ENCODE data around the gene CMTM6. TPM values are rescaled to one million over a fixed set of nuclear protein-coding genes. Genes with fewer than 3 reads are reported as not detected.
"Not testable (repeated sequence)": the region's sequence is repeated elsewhere in the genome, so short reads cannot be mapped to it uniquely, and the experiment has no call there.

Gene CMTM6
- total RNA-seq, 1 donor from 2014 or later, result 17.5 TPM

DNA sequence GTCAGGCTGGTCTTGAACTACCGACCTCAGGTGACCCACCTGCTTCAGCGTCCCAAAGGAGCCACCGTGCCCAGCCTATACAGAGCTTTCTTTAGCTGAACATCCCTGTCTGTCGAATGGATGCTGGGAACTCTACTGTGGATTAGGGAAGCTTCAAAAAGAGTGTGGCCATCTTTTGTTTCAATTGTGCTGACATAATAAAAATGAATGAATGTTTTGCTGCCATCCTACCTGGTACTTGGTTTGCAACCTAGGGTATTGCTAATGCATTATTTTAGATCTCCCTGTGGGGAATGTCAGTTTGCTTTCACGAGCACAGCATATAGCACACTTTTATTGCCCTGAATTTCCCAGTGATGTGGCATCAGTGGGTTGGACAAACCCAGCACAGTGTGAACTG lies 32.3 kb downstream of the CMTM6 start:
- Mint-ChIP-seq H3K27ac (ENCODE audit: unreplicated experiment) (no peak overlapping the region), H3K36me3 (ENCODE audit: unreplicated experiment) (no peaks in the 10 kb centered on the region), H3K4me3 (ENCODE audit: unreplicated experiment) (no peak overlapping the region), H3K27me3 (ENCODE audit: unreplicated experiment) (peaks cover 21% of the 10 kb centered on the region), H3K9me3 (ENCODE audit: unreplicated experiment) (peaks cover 23% of the 10 kb centered on the region), H3K4me1 (ENCODE audit: low read depth, unreplicated experiment) (peaks cover 33% of the 10 kb centered on the region)
- no peak for DNase-seq
- TF ChIP-seq, protein P1, sequence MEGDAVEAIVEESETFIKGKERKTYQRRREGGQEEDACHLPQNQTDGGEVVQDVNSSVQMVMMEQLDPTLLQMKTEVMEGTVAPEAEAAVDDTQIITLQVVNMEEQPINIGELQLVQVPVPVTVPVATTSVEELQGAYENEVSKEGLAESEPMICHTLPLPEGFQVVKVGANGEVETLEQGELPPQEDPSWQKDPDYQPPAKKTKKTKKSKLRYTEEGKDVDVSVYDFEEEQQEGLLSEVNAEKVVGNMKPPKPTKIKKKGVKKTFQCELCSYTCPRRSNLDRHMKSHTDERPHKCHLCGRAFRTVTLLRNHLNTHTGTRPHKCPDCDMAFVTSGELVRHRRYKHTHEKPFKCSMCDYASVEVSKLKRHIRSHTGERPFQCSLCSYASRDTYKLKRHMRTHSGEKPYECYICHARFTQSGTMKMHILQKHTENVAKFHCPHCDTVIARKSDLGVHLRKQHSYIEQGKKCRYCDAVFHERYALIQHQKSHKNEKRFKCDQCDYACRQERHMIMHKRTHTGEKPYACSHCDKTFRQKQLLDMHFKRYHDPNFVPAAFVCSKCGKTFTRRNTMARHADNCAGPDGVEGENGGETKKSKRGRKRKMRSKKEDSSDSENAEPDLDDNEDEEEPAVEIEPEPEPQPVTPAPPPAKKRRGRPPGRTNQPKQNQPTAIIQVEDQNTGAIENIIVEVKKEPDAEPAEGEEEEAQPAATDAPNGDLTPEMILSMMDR (IDR thresholded peaks at IDR 0.05; ENCODE audit: partially characterized antibody, unreplicated experiment), result no peak

DNA sequence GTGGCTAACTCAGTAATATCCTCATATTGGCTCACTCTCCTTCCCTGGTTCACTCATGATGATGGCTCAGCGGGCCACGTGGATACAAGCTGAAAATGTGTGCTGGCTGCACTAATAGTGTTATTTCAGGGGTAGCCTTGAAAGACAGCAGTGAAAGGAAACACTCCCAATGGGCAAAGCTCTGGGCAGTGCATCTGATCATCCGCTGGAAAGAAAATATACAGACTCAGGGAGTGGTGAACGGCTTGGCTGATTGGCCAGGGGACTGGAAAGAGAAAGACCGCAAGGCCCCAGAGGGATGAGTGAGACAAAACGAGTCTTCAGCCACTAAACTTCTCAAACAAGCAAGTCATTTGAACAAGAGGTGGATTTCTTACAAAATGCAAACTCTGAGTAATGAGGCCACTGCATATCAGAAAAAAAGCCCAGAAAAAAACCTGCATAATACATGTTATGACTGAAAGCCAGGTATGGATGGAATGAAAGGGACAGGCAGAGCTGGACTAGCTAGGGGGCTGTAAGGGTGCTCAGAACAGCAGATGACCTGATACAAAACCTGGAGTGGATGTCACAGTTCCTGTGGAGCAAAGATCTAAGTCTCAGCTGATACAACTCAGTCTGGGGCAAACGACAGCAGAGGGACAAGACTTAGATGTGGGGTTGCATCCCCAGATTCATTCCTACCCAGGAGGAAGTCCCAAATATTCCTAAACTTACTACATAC lies 33.3 kb downstream of the CMTM6 start:
- Mint-ChIP-seq H3K27ac (ENCODE audit: unreplicated experiment) (peak overlapping the region; percentile 89), H3K9me3 (ENCODE audit: unreplicated experiment) (peaks cover 23% of the 10 kb centered on the region), H3K36me3 (ENCODE audit: unreplicated experiment) (no peaks in the 10 kb centered on the region), H3K4me3 (ENCODE audit: unreplicated experiment) (peak overlapping the region; percentile 47), H3K27me3 (ENCODE audit: unreplicated experiment) (peaks cover 21% of the 10 kb centered on the region), H3K4me1 (ENCODE audit: low read depth, unreplicated experiment) (peaks cover 39% of the 10 kb centered on the region)
- TF ChIP-seq, protein P1 (IDR thresholded peaks at IDR 0.05; ENCODE audit: partially characterized antibody, unreplicated experiment), result no peak
- no peak for DNase-seq

DNA sequence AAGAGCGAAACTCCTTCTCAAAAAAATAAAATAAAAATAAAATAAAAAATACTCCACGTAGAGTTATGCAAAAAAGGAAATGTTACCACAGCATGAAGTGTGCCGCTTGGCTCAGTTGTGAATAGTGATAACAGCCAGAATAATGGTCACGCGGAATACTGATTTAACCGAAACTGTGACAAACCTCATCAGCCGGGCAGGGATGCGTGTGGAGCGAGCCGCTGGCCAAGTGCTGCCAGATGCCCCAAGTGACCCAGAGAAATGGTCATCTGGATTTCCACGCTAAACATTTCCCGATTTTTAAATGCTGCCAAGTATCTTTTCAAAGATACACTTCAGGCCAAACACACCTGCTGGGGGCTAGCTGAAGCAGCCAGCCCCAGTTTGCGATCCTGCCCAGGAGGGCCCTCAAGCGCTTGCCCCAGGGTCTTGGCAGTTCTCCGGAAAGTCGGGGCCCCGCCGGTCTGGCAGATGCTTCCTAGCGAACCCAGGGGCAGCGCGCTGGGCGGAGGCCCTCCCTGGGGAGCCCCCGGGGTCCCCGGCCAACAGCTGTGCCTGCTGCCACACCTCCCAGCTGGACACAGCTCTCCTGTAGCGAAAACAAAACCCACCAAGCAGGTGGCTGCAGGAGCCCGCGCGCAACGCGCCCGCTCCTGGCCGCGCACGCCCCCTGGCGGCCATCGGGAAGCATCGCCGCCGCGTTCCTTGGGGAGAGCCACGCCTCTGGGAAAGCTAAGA lies 35.1 kb downstream of the CMTM6 start:
- DNase-seq, result peak; percentile 91
- peak overlapping the region; percentile 80 for H3K27ac Mint-ChIP-seq (ENCODE audit: unreplicated experiment)
- H3K4me1 Mint-ChIP-seq (ENCODE audit: low read depth, unreplicated experiment), result peaks cover 39% of the 10 kb centered on the region
- TF ChIP-seq, protein P1 (IDR thresholded peaks at IDR 0.05; ENCODE audit: partially characterized antibody, unreplicated experiment), result peak; percentile 99
- peaks cover 23% of the 10 kb centered on the region for H3K9me3 Mint-ChIP-seq (ENCODE audit: unreplicated experiment)
- H3K27me3 Mint-ChIP-seq (ENCODE audit: unreplicated experiment), result peaks cover 20% of the 10 kb centered on the region
- H3K36me3 Mint-ChIP-seq (ENCODE audit: unreplicated experiment), result no peaks in the 10 kb centered on the region
- H3K4me3 Mint-ChIP-seq (ENCODE audit: unreplicated experiment), result peak overlapping the region; percentile 55

GRCh38 chr3:32466808-32467207 lies 35.8 kb downstream of the CMTM6 start:
- peaks cover 39% of the 10 kb centered on the region for H3K4me1 Mint-ChIP-seq (ENCODE audit: low read depth, unreplicated experiment)
- H3K27me3 Mint-ChIP-seq (ENCODE audit: unreplicated experiment), result peaks cover 20% of the 10 kb centered on the region
- peak overlapping the region; percentile 79 for H3K27ac Mint-ChIP-seq (ENCODE audit: unreplicated experiment)
- peaks cover 23% of the 10 kb centered on the region for H3K9me3 Mint-ChIP-seq (ENCODE audit: unreplicated experiment)
- DNase-seq; H3K36me3 Mint-ChIP-seq (ENCODE audit: unreplicated experiment): not testable (repeated sequence)
- peak overlapping the region; percentile 25 for H3K4me3 Mint-ChIP-seq (ENCODE audit: unreplicated experiment)

- not testable (repeated sequence) for H3K4me3 Mint-ChIP-seq (ENCODE audit: unreplicated experiment); DNase-seq; H3K27ac Mint-ChIP-seq (ENCODE audit: unreplicated experiment); H3K36me3 Mint-ChIP-seq (ENCODE audit: unreplicated experiment)
- H3K9me3 Mint-ChIP-seq (ENCODE audit: unreplicated experiment), result peaks cover 30% of the 10 kb centered on the region
- peaks cover 47% of the 10 kb centered on the region for H3K4me1 Mint-ChIP-seq (ENCODE audit: low read depth, unreplicated experiment)
- H3K27me3 Mint-ChIP-seq (ENCODE audit: unreplicated experiment), result peaks cover 20% of the 10 kb centered on the region
Measured at GRCh38 chr3:32464726-32465125, 37.9 kb downstream of the CMTM6 start.

DNA sequence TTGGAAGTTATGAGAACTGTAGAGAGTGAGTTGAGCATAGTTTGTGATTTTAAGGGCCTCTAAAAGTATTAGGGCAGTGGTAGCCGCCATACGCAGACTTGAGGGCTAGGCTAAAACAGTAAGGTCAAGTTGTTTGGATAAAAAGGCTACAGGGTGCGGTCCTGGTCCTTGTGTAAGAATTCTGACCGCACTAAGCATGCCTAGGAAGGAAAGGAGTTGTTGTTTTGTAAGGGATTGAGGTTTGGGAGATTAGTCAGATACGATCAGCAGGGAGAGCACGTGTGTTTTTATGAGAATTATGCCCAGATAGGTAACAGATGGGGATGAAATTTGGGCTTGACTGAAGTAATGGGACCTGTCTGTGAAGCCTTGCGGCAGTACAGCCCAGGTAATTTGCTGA lies 39.2 kb downstream of the CMTM6 start:
- H3K27me3 Mint-ChIP-seq (ENCODE audit: unreplicated experiment), result peaks cover 13% of the 10 kb centered on the region
- H3K4me1 Mint-ChIP-seq (ENCODE audit: low read depth, unreplicated experiment), result peaks cover 35% of the 10 kb centered on the region
- not testable (repeated sequence) for H3K27ac Mint-ChIP-seq (ENCODE audit: unreplicated experiment); H3K36me3 Mint-ChIP-seq (ENCODE audit: unreplicated experiment); DNase-seq; H3K4me3 Mint-ChIP-seq (ENCODE audit: unreplicated experiment)
- peaks cover 23% of the 10 kb centered on the region for H3K9me3 Mint-ChIP-seq (ENCODE audit: unreplicated experiment)

DNA sequence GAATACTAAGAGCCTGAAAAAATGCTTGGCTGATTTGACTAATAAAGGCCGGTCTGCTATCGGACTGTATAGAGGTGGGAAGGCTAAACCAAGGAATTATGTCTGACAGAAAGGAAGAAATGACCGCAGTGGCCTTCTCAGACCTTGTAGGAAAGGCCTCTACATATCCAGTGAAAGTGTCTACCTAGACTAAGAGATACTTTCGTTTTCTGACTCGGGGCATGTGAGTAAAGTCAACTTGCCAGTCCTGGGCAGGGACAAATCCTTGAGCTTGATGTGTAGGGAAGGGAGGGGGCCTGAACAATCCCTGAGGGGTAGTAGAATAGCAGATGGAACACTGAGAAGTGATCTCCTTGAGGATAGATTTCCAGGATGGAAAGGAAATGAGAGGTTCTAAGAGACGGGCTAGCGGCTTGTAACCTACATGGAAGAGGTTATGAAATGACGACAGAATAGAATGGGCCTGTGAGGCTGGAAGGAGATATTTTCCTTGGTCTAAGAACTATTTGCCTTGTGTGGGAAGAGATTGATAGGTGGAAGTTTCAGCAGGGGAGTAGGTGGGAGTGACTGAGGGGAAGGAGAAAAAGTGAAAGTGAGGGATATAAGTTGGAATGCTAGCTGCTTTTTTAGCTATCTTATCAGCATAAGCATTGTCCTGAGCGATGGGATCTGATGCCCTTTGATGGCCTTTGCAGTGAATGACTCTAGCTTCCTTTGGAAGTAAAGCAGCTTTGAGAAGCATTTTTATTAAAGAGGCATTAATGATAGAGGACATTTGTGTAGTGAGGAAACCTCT lies 40.3 kb downstream of the CMTM6 start:
- not testable (repeated sequence) for H3K27ac Mint-ChIP-seq (ENCODE audit: unreplicated experiment); H3K4me3 Mint-ChIP-seq (ENCODE audit: unreplicated experiment); H3K36me3 Mint-ChIP-seq (ENCODE audit: unreplicated experiment); DNase-seq
- H3K9me3 Mint-ChIP-seq (ENCODE audit: unreplicated experiment), result peaks cover 16% of the 10 kb centered on the region
- peaks cover 39% of the 10 kb centered on the region for H3K4me1 Mint-ChIP-seq (ENCODE audit: low read depth, unreplicated experiment)
- H3K27me3 Mint-ChIP-seq (ENCODE audit: unreplicated experiment), result peaks cover 10% of the 10 kb centered on the region

DNA sequence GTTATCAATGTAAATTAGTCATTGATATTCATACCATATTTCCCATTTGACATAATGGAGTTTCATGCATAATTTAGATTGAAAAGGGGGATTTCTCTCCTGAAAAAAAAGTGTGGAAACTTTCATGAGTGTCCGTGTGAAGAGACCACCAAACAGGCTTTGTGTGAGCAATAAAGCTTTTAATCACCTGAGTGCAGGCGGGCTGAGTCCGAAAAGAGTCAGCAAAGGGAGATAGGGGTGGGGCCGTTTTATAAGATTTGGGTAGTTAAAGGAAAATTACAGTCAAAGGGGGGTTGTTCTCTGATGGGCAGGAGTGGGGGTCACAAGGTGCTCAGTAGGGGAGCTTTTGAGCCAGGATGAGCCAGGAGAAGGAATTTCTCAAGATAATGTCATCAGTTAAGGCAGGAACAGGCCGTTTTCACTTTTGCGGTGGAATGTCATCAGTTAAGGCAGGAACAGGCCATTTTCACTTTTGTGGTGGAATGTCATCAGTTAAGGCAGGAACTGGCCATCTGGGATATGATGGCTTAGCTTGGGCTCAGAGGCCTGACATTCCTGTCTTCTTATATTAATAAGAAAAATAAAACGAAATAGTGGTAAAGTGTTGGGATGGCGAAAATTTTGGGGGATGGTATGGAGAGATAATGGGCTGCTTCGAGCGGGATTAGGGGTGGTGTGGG lies 41.7 kb downstream of the CMTM6 start:
- Mint-ChIP-seq H3K4me1 (ENCODE audit: low read depth, unreplicated experiment) (peaks cover 32% of the 10 kb centered on the region), H3K27ac (ENCODE audit: unreplicated experiment) (peak overlapping the region; percentile 49)
- not testable (repeated sequence) for H3K36me3 Mint-ChIP-seq (ENCODE audit: unreplicated experiment); H3K4me3 Mint-ChIP-seq (ENCODE audit: unreplicated experiment); H3K27me3 Mint-ChIP-seq (ENCODE audit: unreplicated experiment); H3K9me3 Mint-ChIP-seq (ENCODE audit: unreplicated experiment); DNase-seq

Measured in glutamatergic neuron (in vitro differentiated cells).